ENCODE results near the gene TAF5L. TPM values are rescaled to one million over a fixed set of nuclear protein-coding genes. Genes with fewer than 3 reads are reported as not detected.

TAF5L gene
- total and polyA plus RNA-seq, 2 of the 4 experiments (the other 2 are of a cell fraction): 17.9 to 18.6 TPM

DNA sequence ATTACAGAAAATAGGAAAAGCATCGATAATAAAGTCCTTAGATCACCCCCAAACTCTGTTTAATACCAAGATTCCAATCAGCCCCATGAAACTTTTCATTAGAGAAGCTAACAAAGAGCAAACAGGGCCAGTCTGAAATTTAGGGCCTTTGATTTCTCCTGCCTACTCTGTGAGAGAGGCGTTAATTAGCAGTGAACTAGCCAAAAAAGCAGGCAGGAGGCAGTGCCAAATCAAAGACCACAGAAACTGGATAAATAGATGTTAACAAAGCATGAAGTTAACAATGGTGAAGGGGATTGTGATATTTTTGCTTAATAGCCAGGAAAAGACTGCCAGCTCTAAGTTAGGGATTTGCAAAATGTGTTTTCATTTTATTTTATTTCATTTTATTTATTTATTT, 11.2 kb downstream of the TAF5L start:
- BruUV-seq (replicated peaks): no TSS peak
- Histone ChIP-seq H4K91ac (ENCODE audit: insufficient read depth, low read depth, low read length) (no peak overlapping the region), H2AK5ac (ENCODE audit: low read depth, low read length) (no peak overlapping the region), H3K23ac (ENCODE audit: low read depth, low read length) (no peak overlapping the region), H3K4me3 (ENCODE audit: insufficient read depth, low read depth, low read length) (no peak overlapping the region), H3K36me3 (ENCODE audit: control insufficient read depth, insufficient read depth, low read length) (peaks cover 28% of the 10 kb centered on the region), H4K20me1 (ENCODE audit: insufficient read depth, low read length) (peaks cover 32% of the 10 kb centered on the region), H3K56ac (ENCODE audit: extremely low read depth, insufficient read depth, low read length) (no peak overlapping the region), H2BK15ac (ENCODE audit: low read depth, low read length) (no peak overlapping the region), H3K14ac (replicated peaks; ENCODE audit: low read depth, low read length) (no peak overlapping the region), H4K8ac (ENCODE audit: low read depth in 2 of 2, low read length in 2 of 2) (no peak overlapping the region), H2BK120ac (ENCODE audit: low read depth, low read length) (no peak overlapping the region), H3K18ac (ENCODE audit: low read depth, low read length) (no peak overlapping the region), H4K5ac (ENCODE audit: low read depth, low read length) (no peak overlapping the region), H3K27me3 (ENCODE audit: control insufficient read depth, insufficient read depth, low read length) (no peaks in the 10 kb centered on the region), H3K4me2 (ENCODE audit: low read depth, low read length) (no peak overlapping the region), H3K27ac (ENCODE audit: insufficient read depth, low read length) (no peak overlapping the region), H3K4me1 (ENCODE audit: control insufficient read depth, insufficient read depth, low read length) (no peaks in the 10 kb centered on the region), H3K9me1 (ENCODE audit: insufficient read depth, low read length) (peaks cover 10% of the 10 kb centered on the region; the same call in 1 of the 2 replicates), H2AK9ac (replicated peaks; ENCODE audit: low read depth, low read length, poor library complexity) (no peak overlapping the region), H3K4ac (ENCODE audit: low read depth, low read length) (no peak overlapping the region), H2BK20ac (ENCODE audit: low read depth, low read length) (no peak overlapping the region), H2BK5ac (ENCODE audit: low read depth, low read length, poor library complexity, severe bottlenecking) (no peak overlapping the region), H3K79me1 (ENCODE audit: low read depth in 1 of 2, low read length in 2 of 2) (peaks cover 36 to 42% of the 10 kb centered on the region in 2 experiments), H2AFZ (replicated peaks; ENCODE audit: low read length, poor library complexity) (no peak overlapping the region), H3K9me3 (ENCODE audit: control insufficient read depth, insufficient read depth, low read length) (no peaks in the 10 kb centered on the region), H3K9ac (ENCODE audit: low read depth, low read length) (no peak overlapping the region)
- 100% methylated on average over 1 of the region's 2 CpGs; no CpG with 5 or more reads in 1 of the 2 experiments for WGBS, 2 experiments (ENCODE audit: extremely low coverage in 2 of 2, insufficient read length in 1 of 2)
- ChIA-PET POLR2A (ENCODE audit: unreplicated experiment) (no interaction called here), CTCF (interaction anchor here (0.6 kb wide), 1 partner anchor 26 kb away, joined by 3 read pairs; no protein-coding TSS in a partner anchor)
- DNase-seq: no peak
- in situ Hi-C loops (cut with MboI; ENCODE audit: low sequenced_read_pairs) (no loop called here), dilution Hi-C loops (cut with HindIII; ENCODE audit: low sequenced_read_pairs, unreplicated experiment) (no loop called here), intact Hi-C loops (cut with micrococcal nuclease) (no loop called here)
- ATAC-seq (ENCODE audit: low read depth): no peak
- TF ChIP-seq POLR2A (IDR thresholded peaks at IDR 0.05; ENCODE audit: low read depth, low read length) (no peak), MAZ (IDR thresholded peaks at IDR 0.05; ENCODE audit: borderline replicate concordance, low read depth, low read length) (no peak), MXI1 (IDR thresholded peaks at IDR 0.05; ENCODE audit: borderline replicate concordance, low read depth, low read length) (no peak)
